BJ (cell line): ENCODE data around the gene ZFHX2. TPM values are rescaled to one million over a fixed set of nuclear protein-coding genes. Genes with fewer than 3 reads are reported as not detected.

ENCODE experiments used
- CTCF ChIA-PET: fragments of 350-600 bp; formaldehyde crosslinking; extraction: SDS; loops from one replicate; lab custom pipeline; 2021; ENCODE audit warnings: antibody characterized with exemption, inconsistent platforms; lab: Yijun Ruan, JAX
- POLR2A ChIA-PET: fragments of 300-600 bp; sonication (Branson Sonifier 250); formaldehyde crosslinking; extraction: SDS; loops from one replicate; lab custom pipeline; 2021; ENCODE audit warnings: antibody characterized with exemption; lab: Charles Lee
- DNase-seq: peaks from one replicate; pipeline ENCODE4 v3.0.0-alpha.2; 2011; ENCODE audit warnings: low read depth
- H3K27me3 ChIP-seq: 2 replicates; pipeline ENCODE4 v1.6.0; 2011; ENCODE audit warnings: low read length; ENCODE audit not compliant: control insufficient read depth, insufficient read depth
- H3K36me3 ChIP-seq: 2 replicates; pipeline ENCODE4 v1.5.1; 2011; ENCODE audit warnings: low read length; ENCODE audit not compliant: control insufficient read depth, insufficient read depth
- H3K4me3 ChIP-seq: 2 replicates; pipeline ENCODE4 v1.5.1; 2011; ENCODE audit warnings: low read depth, mild to moderate bottlenecking, control low read depth, low read length
- CTCF ChIP-seq: IDR thresholded peaks from 2 replicates; pipeline ENCODE4 v1.5.1; 2011; ENCODE audit warnings: low read depth, mild to moderate bottlenecking, control low read depth, inconsistent platforms, low read length, moderate library complexity; ENCODE audit not compliant: insufficient read depth
- polyA plus RNA-seq: library from polyadenylated mRNA; depleted of rRNA; stranded (reverse); fragments of >200 nt; gene quantifications from 2 replicates; pipeline ENCODE4 v1.2.3, GENCODE V29; 2011

ZFHX2 gene
- polyA plus RNA-seq, 1 experiment: 0.28 TPM

- Histone ChIP-seq H3K4me3 (peak within 1 kb of the TSS; percentile 61), H3K36me3 (peaks cover 3% of the 10 kb centered on the region; the same call in 1 of the 2 replicates), H3K27me3 (no peaks in the 10 kb centered on the region)
- TF ChIP-seq CTCF: no peak
- DNase-seq: no peak
- ChIA-PET POLR2A (no interaction called here), CTCF (interaction anchor here (1.2 to 16.8 kb wide), 3 partner anchors 13 to 78 kb away, joined by 3 to 479 read pairs (median 7); partner anchors contain the start of gene NGDN)
Observed at GRCh38 chr14:23555882-23556699, 4.5 kb upstream of the ZFHX2 start, which contains the start of gene THTPA. THTPA (plus strand) TSS chr14:23556271; CDS start chr14:23556758, 487 bp downstream.

- H3K36me3 ChIP-seq: peaks cover 3% of the 10 kb centered on the region; the same call in 1 of the 2 replicates
- H3K27me3 ChIP-seq: no peaks in the 10 kb centered on the region
- no peak for DNase-seq
- no peak for TF ChIP-seq CTCF
- POLR2A ChIA-PET: no interaction called here
- peak overlapping the region; percentile 61 for H3K4me3 ChIP-seq
- CTCF ChIA-PET: interaction anchor here (16.8 kb wide), 1 partner anchor 78 kb away, joined by 479 read pairs; the partner anchor contains the start of gene NGDN
Observed at GRCh38 chr14:23555533-23555881, 3.9 kb upstream of the ZFHX2 start.

GRCh38 chr14:23550812-23551265 is 726 bp downstream of the ZFHX2 start:
- H3K36me3 ChIP-seq: no peaks in the 10 kb centered on the region
- no peak for TF ChIP-seq CTCF
- POLR2A ChIA-PET: no interaction called here
- peak overlapping the region; percentile 69 for H3K4me3 ChIP-seq
- CTCF ChIA-PET: interaction anchor here (3.3 kb wide), 1 partner anchor 8 kb away, joined by 23 read pairs; no protein-coding TSS in a partner anchor
- DNase-seq: no peak
- peaks cover 2% of the 10 kb centered on the region; the same call in 1 of the 2 replicates for H3K27me3 ChIP-seq

GRCh38 chr14:23550131-23550811 is 1.3 kb downstream of the ZFHX2 start:
- Histone ChIP-seq H3K4me3 (peak overlapping the region; percentile 69), H3K36me3 (no peaks in the 10 kb centered on the region), H3K27me3 (peaks cover 2% of the 10 kb centered on the region; the same call in 1 of the 2 replicates)
- ChIA-PET POLR2A (no interaction called here), CTCF (interaction anchor here (0.6 to 3.3 kb wide), 5 partner anchors 9 to 950 kb away, joined by 3 to 23 read pairs (median 4); no protein-coding TSS in a partner anchor)
- TF ChIP-seq CTCF: no peak
- DNase-seq: no peak
